Transverse colon (tissue), 4 donors: ENCODE data around the gene SOCS3.

Experiments
- EP300 ChIP-seq: sonication (generic); formaldehyde crosslinking; IDR thresholded peaks from one replicate; pipeline ENCODE4 v1.6.1; 2017; ENCODE audit warnings: antibody characterized with exemption, low read depth
- POLR2A ChIP-seq: fragments of 450-650 bp; IDR thresholded peaks from one replicate; pipeline ENCODE4 v1.6.1; 2016; ENCODE audit warnings: antibody characterized with exemption, mild to moderate bottlenecking, moderate library complexity
- POLR2AphosphoS5 ChIP-seq, 3 donors: sonication (generic); formaldehyde crosslinking; IDR thresholded peaks; one replicate each; pipeline ENCODE4 v1.6.1; 2016; ENCODE audit warnings: antibody characterized with exemption in 3 of 3
- TF ChIP-seq, protein P1 (sequence below), 5 experiments: fragments of 200-600 bp in 3 of 5; fragments of 450-650 bp in 2 of 5; sonication (generic) in 3 of 5; IDR thresholded peaks; 1 replicate in 2 of 5; 2 replicates in 3 of 5; pipeline ENCODE4 v1.5.1; 2016 to 2017; ENCODE audit warnings: antibody characterized with exemption in 5 of 5, inconsistent platforms in 3 of 5, mild to moderate bottlenecking in 2 of 5, moderate library complexity in 1 of 5

DNA sequence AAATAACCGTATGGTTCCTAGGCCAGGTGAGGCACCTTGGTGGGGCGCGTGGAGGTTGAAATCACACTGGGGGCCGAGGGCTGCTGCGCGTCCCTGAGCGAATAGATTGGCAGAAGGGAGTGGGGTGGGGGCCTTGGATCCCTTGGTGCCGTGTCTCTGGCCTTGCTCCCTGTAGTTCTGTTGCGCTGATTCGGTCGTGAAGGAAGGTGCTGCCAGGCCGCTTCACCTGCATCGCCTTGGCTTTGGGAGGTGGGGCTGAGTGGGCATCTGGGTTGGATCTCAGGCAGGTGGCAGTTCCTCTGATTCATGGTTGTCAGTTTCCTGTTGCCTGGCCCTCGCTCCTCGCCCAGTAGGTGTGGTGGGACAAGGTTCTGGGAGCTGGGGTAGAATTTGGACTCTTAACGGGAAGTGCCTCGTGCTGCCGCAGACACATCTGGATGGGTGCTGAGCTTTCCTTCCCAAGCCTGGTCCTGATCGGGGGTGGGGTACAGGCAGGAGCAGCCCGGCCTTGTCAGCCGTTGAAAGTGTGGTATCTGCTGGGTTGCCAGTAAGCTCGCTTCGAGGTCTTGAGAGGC is 48.7 kb upstream of the SOCS3 start:
- TF ChIP-seq POLR2AphosphoS5 (IDR thresholded peaks at IDR 0.05) (peak in 2 of 3 donors; percentile 25 to 32), POLR2A (no peak), EP300 (peak; percentile 24)
- TF ChIP-seq, protein P1, sequence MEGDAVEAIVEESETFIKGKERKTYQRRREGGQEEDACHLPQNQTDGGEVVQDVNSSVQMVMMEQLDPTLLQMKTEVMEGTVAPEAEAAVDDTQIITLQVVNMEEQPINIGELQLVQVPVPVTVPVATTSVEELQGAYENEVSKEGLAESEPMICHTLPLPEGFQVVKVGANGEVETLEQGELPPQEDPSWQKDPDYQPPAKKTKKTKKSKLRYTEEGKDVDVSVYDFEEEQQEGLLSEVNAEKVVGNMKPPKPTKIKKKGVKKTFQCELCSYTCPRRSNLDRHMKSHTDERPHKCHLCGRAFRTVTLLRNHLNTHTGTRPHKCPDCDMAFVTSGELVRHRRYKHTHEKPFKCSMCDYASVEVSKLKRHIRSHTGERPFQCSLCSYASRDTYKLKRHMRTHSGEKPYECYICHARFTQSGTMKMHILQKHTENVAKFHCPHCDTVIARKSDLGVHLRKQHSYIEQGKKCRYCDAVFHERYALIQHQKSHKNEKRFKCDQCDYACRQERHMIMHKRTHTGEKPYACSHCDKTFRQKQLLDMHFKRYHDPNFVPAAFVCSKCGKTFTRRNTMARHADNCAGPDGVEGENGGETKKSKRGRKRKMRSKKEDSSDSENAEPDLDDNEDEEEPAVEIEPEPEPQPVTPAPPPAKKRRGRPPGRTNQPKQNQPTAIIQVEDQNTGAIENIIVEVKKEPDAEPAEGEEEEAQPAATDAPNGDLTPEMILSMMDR (IDR thresholded peaks at IDR 0.05) = no peak
